Measurements from ENCODE around the gene NPDC1. TPM values are rescaled to one million over a fixed set of nuclear protein-coding genes. Genes with fewer than 3 reads are reported as not detected.

The NPDC1 gene
- total and polyA plus RNA-seq, 2 of the 8 experiments (the other 6 are each of a cell fraction or from before 2014, with no cell fraction given): 26.2 to 44.1 TPM

DNA sequence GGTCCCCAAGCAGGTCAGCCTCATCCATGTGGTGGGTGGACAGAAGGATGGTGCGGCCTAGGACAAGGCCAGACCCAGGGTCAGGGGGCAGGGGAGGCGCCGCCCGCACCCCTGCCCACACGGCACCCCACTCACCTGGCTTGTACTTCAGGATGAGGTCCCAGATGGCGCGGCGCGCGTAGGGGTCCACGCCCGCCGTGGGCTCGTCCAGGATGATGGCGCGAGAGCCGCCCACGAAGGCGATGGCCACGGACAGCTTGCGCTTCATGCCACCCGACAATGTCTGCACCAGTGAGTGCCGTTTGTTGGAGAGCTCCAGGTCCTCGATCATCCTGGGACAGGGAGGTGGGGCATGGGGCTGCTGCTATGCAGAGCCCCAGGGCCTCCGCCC lies 30.4 kb downstream of the NPDC1 start:
- FAIRE-seq (no peak), DNase-seq (ENCODE audit: low read depth in 1 of 2, low spot score in 2 of 2) (no peak)
- no peak overlapping the region for H4K8ac ChIP-seq (ENCODE audit: extremely low read depth, insufficient read depth, low read length)
- H3K79me2 ChIP-seq (ENCODE audit: control insufficient read depth in 1 of 2, insufficient read depth in 2 of 2, low read length in 2 of 2): no peaks in the 10 kb centered on the region
- no peaks in the 10 kb centered on the region for H3K79me1 ChIP-seq (ENCODE audit: low read depth, low read length)
- no peak overlapping the region for H3K14ac ChIP-seq (ENCODE audit: insufficient read length)
- H3K27ac ChIP-seq (ENCODE audit: low read depth, low read length): no peak overlapping the region
- H3K4me3 ChIP-seq (ENCODE audit: extremely low read depth in 1 of 4, insufficient read depth in 2 of 4, low read depth in 3 of 4, low read length in 4 of 4): no peak overlapping the region
- H4K20me1 ChIP-seq (replicated peaks in 1 of 2; ENCODE audit: control insufficient read depth in 1 of 2, insufficient read depth in 2 of 2, low read length in 2 of 2): no peaks in the 10 kb centered on the region
- H2BK120ac ChIP-seq (replicated peaks; ENCODE audit: low read depth, low read length): no peak overlapping the region
- H3K9ac ChIP-seq (replicated peaks in 1 of 4; ENCODE audit: extremely low read depth in 1 of 4, low read depth in 3 of 4, low read length in 3 of 4): no peak overlapping the region
- no peaks in the 10 kb centered on the region; the same call in 1 of the 2 replicates for H3K23me2 ChIP-seq (ENCODE audit: low read depth, low read length)
- POLR2A ChIA-PET (ENCODE audit: partially characterized antibody): no interaction called here
- no peak overlapping the region for H3K23ac ChIP-seq (ENCODE audit: insufficient read length)
- no peak overlapping the region for H2BK5ac ChIP-seq (ENCODE audit: low read depth, low read length)
- H2AFZ ChIP-seq (ENCODE audit: low read length): no peak overlapping the region
- WGBS, 2 experiments (ENCODE audit: extremely low coverage in 1 of 2, insufficient coverage in 1 of 2, insufficient read length in 1 of 2, insufficient replicate concordance in 2 of 2, low coverage in 1 of 2, low lambda C conversion rate in 2 of 2, missing lambda C conversion rate in 1 of 2): 98% methylated on average over 21 of the region's 25 CpGs; no CpG with 5 or more reads in 1 of the 2 experiments
- no peak overlapping the region for H3K18ac ChIP-seq (ENCODE audit: extremely low read depth, low read length)
- no peak overlapping the region for H4K91ac ChIP-seq (replicated peaks; ENCODE audit: insufficient read length, low read length)
- no peaks in the 10 kb centered on the region; a peak in 1 of 7 replicates for H3K27me3 ChIP-seq (replicated peaks in 1 of 4; ENCODE audit: control insufficient read depth in 3 of 4, extremely low read depth in 1 of 4, insufficient read depth in 3 of 4, low read length in 3 of 4)
- peaks cover 0 to 13% (median 0%) of the 10 kb centered on the region in 4 experiments; a peak in 1 of 8 replicates for H3K36me3 ChIP-seq (ENCODE audit: control insufficient read depth in 2 of 4, insufficient read depth in 4 of 4, low read length in 3 of 4)
- H3K4ac ChIP-seq (replicated peaks; ENCODE audit: insufficient read length, low read depth, low read length): no peak overlapping the region
- no peak overlapping the region for H2BK15ac ChIP-seq (ENCODE audit: low read length)
- CTCF ChIA-PET (ENCODE audit: partially characterized antibody): interaction anchor here (1.0 to 2.8 kb wide), 7 partner anchors 11 to 68 kb away, joined by 3 to 11 read pairs (median 5); no protein-coding TSS in a partner anchor
- no peak overlapping the region for H3K4me2 ChIP-seq (ENCODE audit: insufficient read depth in 1 of 2, low read depth in 2 of 2, low read length in 2 of 2)
- H3K4me1 ChIP-seq (replicated peaks in 1 of 4; ENCODE audit: control insufficient read depth in 3 of 4, insufficient read depth in 4 of 4, low read length in 3 of 4): peaks cover 0 to 7% (median under 1%) of the 10 kb centered on the region in 4 experiments; a peak in 2 of 7 replicates
- H4K5ac ChIP-seq (ENCODE audit: insufficient read length, low read depth, low read length): no peak overlapping the region
- no peak overlapping the region for H2BK20ac ChIP-seq (ENCODE audit: low read length)
- H2AK5ac ChIP-seq (ENCODE audit: low read depth, low read length): no peak overlapping the region
- no peak overlapping the region for H3K56ac ChIP-seq (replicated peaks; ENCODE audit: insufficient read length, low read depth, low read length)
- peaks cover 0 to 27% of the 10 kb centered on the region in 2 experiments; a peak in 2 of 4 replicates for H3K9me3 ChIP-seq (ENCODE audit: insufficient read depth in 2 of 2, low read depth in 1 of 2, low read length in 1 of 2)
- H2BK12ac ChIP-seq (ENCODE audit: low read depth, low read length): no peak overlapping the region
- no peak for TF ChIP-seq GTF2F1 (IDR thresholded peaks at IDR 0.05; ENCODE audit: borderline replicate concordance, low read depth, low read length)
- TF ChIP-seq RNF2 (IDR thresholded peaks at IDR 0.05; ENCODE audit: borderline replicate concordance, low read depth, low read length, missing control alignments, poor library complexity, severe bottlenecking): no peak
- TF ChIP-seq EZH2 (IDR thresholded peaks at IDR 0.05; ENCODE audit: low read depth, low read length, severe bottlenecking): no peak
